ENCODE data around the gene RAP1A. TPM values are rescaled to one million over a fixed set of nuclear protein-coding genes. Genes with fewer than 3 reads are reported as not detected.

The RAP1A gene
- total RNA-seq, 1 donor, result 36.2 TPM

- no peak overlapping the region for H3K4me3 ChIP-seq (ENCODE audit: low read depth, low read length)
- DNase-seq (ENCODE audit: low read depth), result no peak
- TF ChIP-seq CTCF (IDR thresholded peaks at IDR 0.05; ENCODE audit: insufficient read depth, low read length), result no peak
Measured at GRCh38 chr1:111644506-111644905, 24.9 kb downstream of the RAP1A start.

- DNase-seq (ENCODE audit: low read depth), result no peak
- TF ChIP-seq CTCF (IDR thresholded peaks at IDR 0.05; ENCODE audit: insufficient read depth, low read length), result no peak
- no peak overlapping the region for H3K4me3 ChIP-seq (ENCODE audit: low read depth, low read length)
Measured at GRCh38 chr1:111647736-111648135, 28.1 kb downstream of the RAP1A start.

- no peak overlapping the region for H3K4me3 ChIP-seq (ENCODE audit: low read depth, low read length)
- TF ChIP-seq CTCF (IDR thresholded peaks at IDR 0.05; ENCODE audit: insufficient read depth, low read length), result no peak
- DNase-seq (ENCODE audit: low read depth), result no peak
Measured at GRCh38 chr1:111648806-111649205, 29.2 kb downstream of the RAP1A start.

GRCh38 chr1:111649227-111649626, 29.6 kb downstream of the RAP1A start:
- no peak overlapping the region for H3K4me3 ChIP-seq (ENCODE audit: low read depth, low read length)
- TF ChIP-seq CTCF (IDR thresholded peaks at IDR 0.05; ENCODE audit: insufficient read depth, low read length), result no peak
- no peak for DNase-seq (ENCODE audit: low read depth)

GRCh38 chr1:111649648-111650047, 30.1 kb downstream of the RAP1A start:
- DNase-seq (ENCODE audit: low read depth), result no peak
- no peak overlapping the region for H3K4me3 ChIP-seq (ENCODE audit: low read depth, low read length)
- no peak for TF ChIP-seq CTCF (IDR thresholded peaks at IDR 0.05; ENCODE audit: insufficient read depth, low read length)

- no peak overlapping the region for H3K4me3 ChIP-seq (ENCODE audit: low read depth, low read length)
- no peak for TF ChIP-seq CTCF (IDR thresholded peaks at IDR 0.05; ENCODE audit: insufficient read depth, low read length)
- DNase-seq (ENCODE audit: low read depth), result no peak
Measured at GRCh38 chr1:111653709-111654108, 34.1 kb downstream of the RAP1A start.

- DNase-seq (ENCODE audit: low read depth), result no peak
- no peak overlapping the region for H3K4me3 ChIP-seq (ENCODE audit: low read depth, low read length)
- TF ChIP-seq CTCF (IDR thresholded peaks at IDR 0.05; ENCODE audit: insufficient read depth, low read length), result no peak
Measured at GRCh38 chr1:111654839-111655238, 35.2 kb downstream of the RAP1A start.

Measured in fibroblast of the aortic adventitia (primary cell).